ENCODE data around the gene BTBD3. TPM values are rescaled to one million over a fixed set of nuclear protein-coding genes. Genes with fewer than 3 reads are reported as not detected.

The BTBD3 gene
- total RNA-seq, 1 experiment from 2014 or later, result 38.5 TPM

- TF ChIP-seq E2F5 (CRISPR knock-in tag; IDR thresholded peaks at IDR 0.05) (no peak), JUN (CRISPR knock-in tag; IDR thresholded peaks at IDR 0.05) (no peak), FOXP1 (CRISPR knock-in tag; IDR thresholded peaks at IDR 0.05; ENCODE audit: borderline replicate concordance) (no peak), ZBTB21 (CRISPR knock-in tag; IDR thresholded peaks at IDR 0.05; ENCODE audit: borderline replicate concordance) (no peak), OVOL2 (CRISPR knock-in tag; IDR thresholded peaks at IDR 0.05; ENCODE audit: borderline replicate concordance) (no peak), ATF3 (CRISPR knock-in tag; conservative IDR thresholded peaks at IDR 0.05) (no peak)
Measured at GRCh38 chr20:11921321-11921720, 3.6 kb downstream of the BTBD3 start (continued).

GRCh38 chr20:11922561-11922960 is 4.9 kb downstream of the BTBD3 start:
- ATAC-seq (no peak), DNase-seq (ENCODE audit: low spot score) (no peak)
- peaks cover 21% of the 10 kb centered on the region for H3K36me3 Mint-ChIP-seq
- no peak overlapping the region for H3K27ac Mint-ChIP-seq
- no peaks in the 10 kb centered on the region for H3K27me3 Mint-ChIP-seq (ENCODE audit: low read depth)
- CTCF ChIA-PET, result interaction anchor here (2.3 kb wide), 1 partner anchor 10 kb away, joined by 7 read pairs; no protein-coding TSS in a partner anchor
- TF ChIP-seq TP53 (CRISPR knock-in tag; IDR thresholded peaks at IDR 0.05) (no peak), ZNF532 (CRISPR knock-in tag; IDR thresholded peaks at IDR 0.05; ENCODE audit: borderline replicate concordance) (no peak), HMGXB4 (CRISPR knock-in tag; IDR thresholded peaks at IDR 0.05) (no peak), FOXJ3 (CRISPR knock-in tag; IDR thresholded peaks at IDR 0.05; ENCODE audit: borderline replicate concordance) (no peak), PREB (CRISPR knock-in tag; IDR thresholded peaks at IDR 0.05; ENCODE audit: borderline replicate concordance) (no peak), SOX15 (CRISPR knock-in tag; IDR thresholded peaks at IDR 0.05) (no peak), CDX4 (CRISPR knock-in tag; IDR thresholded peaks at IDR 0.05; ENCODE audit: borderline replicate concordance) (no peak), ATF6 (CRISPR knock-in tag; IDR thresholded peaks at IDR 0.05) (no peak), ERG (CRISPR knock-in tag; IDR thresholded peaks at IDR 0.05) (no peak), ZNF138 (CRISPR knock-in tag; conservative IDR thresholded peaks at IDR 0.05) (no peak), ATF3 (CRISPR knock-in tag; conservative IDR thresholded peaks at IDR 0.05) (no peak), NR2C2 (CRISPR knock-in tag; IDR thresholded peaks at IDR 0.05) (no peak), STAT6 (CRISPR knock-in tag; conservative IDR thresholded peaks at IDR 0.05; ENCODE audit: low read depth) (no peak)
- peaks cover 30% of the 10 kb centered on the region for H3K4me1 Mint-ChIP-seq
- POLR2A ChIA-PET, result no interaction called here
- H3K4me3 Mint-ChIP-seq, result no peak overlapping the region
- no peaks in the 10 kb centered on the region for H3K9me3 Mint-ChIP-seq
